ENCODE data around the gene MARCHF3. TPM values are rescaled to one million over a fixed set of nuclear protein-coding genes. Genes with fewer than 3 reads are reported as not detected.

MARCHF3 gene
- total RNA-seq, 1 donor from 2014 or later = 16.5 TPM

- FAIRE-seq (no peak), DNase-seq (ENCODE audit: low read depth) (no peak)
- H3K9me3 Mint-ChIP-seq (ENCODE audit: unreplicated experiment) = no peaks in the 10 kb centered on the region
Measured at GRCh38 chr5:126871441-126871840, 158.9 kb downstream of the MARCHF3 start.

GRCh38 chr5:126869005-126869451 lies 161.3 kb downstream of the MARCHF3 start:
- H2AFZ ChIP-seq (ENCODE audit: low read depth, low read length) = peak overlapping the region; percentile 76
- Mint-ChIP-seq H3K9me3 (ENCODE audit: unreplicated experiment) (no peaks in the 10 kb centered on the region), H3K36me3 (ENCODE audit: low read depth, unreplicated experiment) (no peaks in the 10 kb centered on the region), H3K4me3 (ENCODE audit: unreplicated experiment) (peak overlapping the region; percentile 68), H3K4me1 (ENCODE audit: low read depth, unreplicated experiment) (peaks cover 2% of the 10 kb centered on the region), H3K27ac (ENCODE audit: unreplicated experiment) (peak overlapping the region; percentile 53), H3K27me3 (ENCODE audit: low read depth, unreplicated experiment) (no peaks in the 10 kb centered on the region)
- H3K4me3 ChIP-seq (ENCODE audit: insufficient read depth, low read depth, low read length) = peak overlapping the region; percentile 35
- no peaks in the 10 kb centered on the region for H4K20me1 ChIP-seq (ENCODE audit: insufficient read depth, low read length)
- no peaks in the 10 kb centered on the region for H3K9me3 ChIP-seq (ENCODE audit: insufficient read depth, low read depth, low read length)
- H3K79me2 ChIP-seq (ENCODE audit: insufficient read depth, low read length) = no peaks in the 10 kb centered on the region
- H3K36me3 ChIP-seq (ENCODE audit: insufficient read depth, low read length) = no peaks in the 10 kb centered on the region
- H3K4me2 ChIP-seq (ENCODE audit: low read length) = peak overlapping the region; percentile 87
- FAIRE-seq (no peak), DNase-seq (ENCODE audit: low read depth) (peak; percentile 25)
- H3K4me1 ChIP-seq (ENCODE audit: insufficient read depth, low read length) = peaks cover 11% of the 10 kb centered on the region
- H3K27ac ChIP-seq (ENCODE audit: low read depth, low read length) = no peak overlapping the region
- no peaks in the 10 kb centered on the region for H3K27me3 ChIP-seq (ENCODE audit: insufficient read depth, low read length)
- TF ChIP-seq CTCF (IDR thresholded peaks at IDR 0.05; ENCODE audit: insufficient read depth, low read depth, low read length) = no peak
- TF ChIP-seq EZH2 (IDR thresholded peaks at IDR 0.05; ENCODE audit: insufficient read depth, low read length) = no peak
- peak overlapping the region; percentile 46 for H3K9ac ChIP-seq (ENCODE audit: low read length)

More at GRCh38 chr5:126871441-126871840, 158.9 kb downstream of the MARCHF3 start:
- H3K4me2 ChIP-seq (ENCODE audit: low read length) = no peak overlapping the region
- H3K9me3 ChIP-seq (ENCODE audit: insufficient read depth, low read depth, low read length) = no peaks in the 10 kb centered on the region
- H3K36me3 ChIP-seq (ENCODE audit: insufficient read depth, low read length) = no peaks in the 10 kb centered on the region
- no peaks in the 10 kb centered on the region for H3K79me2 ChIP-seq (ENCODE audit: insufficient read depth, low read length)
- no peak overlapping the region for H3K4me3 ChIP-seq (ENCODE audit: insufficient read depth, low read depth, low read length)
- no peak for TF ChIP-seq CTCF (IDR thresholded peaks at IDR 0.05; ENCODE audit: insufficient read depth, low read depth, low read length)
- H3K4me1 ChIP-seq (ENCODE audit: insufficient read depth, low read length) = peaks cover 11% of the 10 kb centered on the region
- no peaks in the 10 kb centered on the region for H4K20me1 ChIP-seq (ENCODE audit: insufficient read depth, low read length)
- no peaks in the 10 kb centered on the region for H3K27me3 ChIP-seq (ENCODE audit: insufficient read depth, low read length)
- Mint-ChIP-seq H3K4me3 (ENCODE audit: unreplicated experiment) (no peak overlapping the region), H3K4me1 (ENCODE audit: low read depth, unreplicated experiment) (peaks cover 2% of the 10 kb centered on the region), H3K36me3 (ENCODE audit: low read depth, unreplicated experiment) (no peaks in the 10 kb centered on the region), H3K27me3 (ENCODE audit: low read depth, unreplicated experiment) (no peaks in the 10 kb centered on the region), H3K27ac (ENCODE audit: unreplicated experiment) (no peak overlapping the region)
- no peak overlapping the region for H3K9ac ChIP-seq (ENCODE audit: low read length)
- H2AFZ ChIP-seq (ENCODE audit: low read depth, low read length) = no peak overlapping the region
- H3K27ac ChIP-seq (ENCODE audit: low read depth, low read length) = no peak overlapping the region

GRCh38 chr5:126868338-126869004 lies 161.9 kb downstream of the MARCHF3 start:
- no peaks in the 10 kb centered on the region for H4K20me1 ChIP-seq (ENCODE audit: insufficient read depth, low read length)
- DNase-seq (ENCODE audit: low read depth) (no peak), FAIRE-seq (no peak)
- no peak overlapping the region for H3K9ac ChIP-seq (ENCODE audit: low read length)
- H3K27me3 ChIP-seq (ENCODE audit: insufficient read depth, low read length) = no peaks in the 10 kb centered on the region
- H3K9me3 ChIP-seq (ENCODE audit: insufficient read depth, low read depth, low read length) = no peaks in the 10 kb centered on the region
- no peak overlapping the region for H2AFZ ChIP-seq (ENCODE audit: low read depth, low read length)
- H3K4me2 ChIP-seq (ENCODE audit: low read length) = peak overlapping the region; percentile 87
- TF ChIP-seq CTCF (IDR thresholded peaks at IDR 0.05; ENCODE audit: insufficient read depth, low read depth, low read length) (no peak), EZH2 (IDR thresholded peaks at IDR 0.05; ENCODE audit: insufficient read depth, low read length) (no peak)
- peaks cover 11% of the 10 kb centered on the region for H3K4me1 ChIP-seq (ENCODE audit: insufficient read depth, low read length)
- Mint-ChIP-seq H3K27ac (ENCODE audit: unreplicated experiment) (no peak overlapping the region), H3K36me3 (ENCODE audit: low read depth, unreplicated experiment) (no peaks in the 10 kb centered on the region), H3K4me1 (ENCODE audit: low read depth, unreplicated experiment) (peaks cover 2% of the 10 kb centered on the region), H3K4me3 (ENCODE audit: unreplicated experiment) (peak overlapping the region; percentile 68), H3K9me3 (ENCODE audit: unreplicated experiment) (no peaks in the 10 kb centered on the region), H3K27me3 (ENCODE audit: low read depth, unreplicated experiment) (no peaks in the 10 kb centered on the region)
- H3K27ac ChIP-seq (ENCODE audit: low read depth, low read length) = no peak overlapping the region
- peak overlapping the region; percentile 35 for H3K4me3 ChIP-seq (ENCODE audit: insufficient read depth, low read depth, low read length)
- no peaks in the 10 kb centered on the region for H3K36me3 ChIP-seq (ENCODE audit: insufficient read depth, low read length)
- H3K79me2 ChIP-seq (ENCODE audit: insufficient read depth, low read length) = no peaks in the 10 kb centered on the region
